Measurements from ENCODE around the gene FBN1. TPM values are rescaled to one million over a fixed set of nuclear protein-coding genes. Genes with fewer than 3 reads are reported as not detected.
A peak's percentile ranks its signal among the peaks of the same experiment; 100 is the strongest.

The FBN1 gene
- total RNA-seq, 4 donors from 2014 or later: 13.0 to 28.0 (median 20.9) TPM

DNA sequence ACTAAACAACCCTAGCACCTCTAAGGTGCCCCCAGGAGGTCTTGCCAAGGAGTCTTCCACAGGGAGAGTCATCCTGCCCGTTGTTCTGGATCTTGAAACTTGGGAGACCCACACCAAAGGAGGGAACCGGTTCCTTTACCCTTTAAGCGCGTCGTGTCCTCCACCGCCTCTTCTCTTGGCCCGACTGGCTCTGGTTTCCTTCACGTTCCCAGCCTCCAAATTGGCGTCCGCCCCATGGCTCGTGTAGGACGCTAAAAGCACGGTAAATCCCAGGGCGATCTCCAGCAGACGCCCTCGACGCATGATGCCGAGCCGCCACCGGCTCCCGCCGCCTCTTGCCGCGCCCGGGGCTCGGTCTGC, 1.1 kb downstream of the FBN1 start:
- H3K36me3 ChIP-seq: no peaks in the 10 kb centered on the region
- peak overlapping the region; percentile 64 to 75 (median 74) for H3K27ac ChIP-seq
- no peak for TF ChIP-seq POLR2A (IDR thresholded peaks at IDR 0.05)
- TF ChIP-seq, protein P1, sequence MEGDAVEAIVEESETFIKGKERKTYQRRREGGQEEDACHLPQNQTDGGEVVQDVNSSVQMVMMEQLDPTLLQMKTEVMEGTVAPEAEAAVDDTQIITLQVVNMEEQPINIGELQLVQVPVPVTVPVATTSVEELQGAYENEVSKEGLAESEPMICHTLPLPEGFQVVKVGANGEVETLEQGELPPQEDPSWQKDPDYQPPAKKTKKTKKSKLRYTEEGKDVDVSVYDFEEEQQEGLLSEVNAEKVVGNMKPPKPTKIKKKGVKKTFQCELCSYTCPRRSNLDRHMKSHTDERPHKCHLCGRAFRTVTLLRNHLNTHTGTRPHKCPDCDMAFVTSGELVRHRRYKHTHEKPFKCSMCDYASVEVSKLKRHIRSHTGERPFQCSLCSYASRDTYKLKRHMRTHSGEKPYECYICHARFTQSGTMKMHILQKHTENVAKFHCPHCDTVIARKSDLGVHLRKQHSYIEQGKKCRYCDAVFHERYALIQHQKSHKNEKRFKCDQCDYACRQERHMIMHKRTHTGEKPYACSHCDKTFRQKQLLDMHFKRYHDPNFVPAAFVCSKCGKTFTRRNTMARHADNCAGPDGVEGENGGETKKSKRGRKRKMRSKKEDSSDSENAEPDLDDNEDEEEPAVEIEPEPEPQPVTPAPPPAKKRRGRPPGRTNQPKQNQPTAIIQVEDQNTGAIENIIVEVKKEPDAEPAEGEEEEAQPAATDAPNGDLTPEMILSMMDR (IDR thresholded peaks at IDR 0.05 in 4 of 5, conservative IDR thresholded peaks at IDR 0.05 in 1 of 5): no peak
- H3K4me3 ChIP-seq: peak overlapping the region; percentile 64 to 74 (median 68)
- H3K9me3 ChIP-seq: no peaks in the 10 kb centered on the region
- H3K4me1 ChIP-seq: no peaks in the 10 kb centered on the region
- ATAC-seq (peak in 1 of 2 donors; percentile 20), DNase-seq (no peak)
- peaks cover 4 to 22% (median 8%) of the 10 kb centered on the region in 3 donors for H3K27me3 ChIP-seq
- intact Hi-C loops (cut with DNase I; ENCODE audit: low total_unique reads) (loop anchor here (10.0 kb wide), 3 partner anchors 140 to 250 kb away; no protein-coding TSS in a partner anchor), in situ Hi-C loops (cut with MboI; ENCODE audit: low sequenced_read_pairs in 4 of 4) (loop anchor here in 2 of 4 donors (25.0 kb wide), 1 partner anchor 282 kb away; no protein-coding TSS in a partner anchor)

DNA sequence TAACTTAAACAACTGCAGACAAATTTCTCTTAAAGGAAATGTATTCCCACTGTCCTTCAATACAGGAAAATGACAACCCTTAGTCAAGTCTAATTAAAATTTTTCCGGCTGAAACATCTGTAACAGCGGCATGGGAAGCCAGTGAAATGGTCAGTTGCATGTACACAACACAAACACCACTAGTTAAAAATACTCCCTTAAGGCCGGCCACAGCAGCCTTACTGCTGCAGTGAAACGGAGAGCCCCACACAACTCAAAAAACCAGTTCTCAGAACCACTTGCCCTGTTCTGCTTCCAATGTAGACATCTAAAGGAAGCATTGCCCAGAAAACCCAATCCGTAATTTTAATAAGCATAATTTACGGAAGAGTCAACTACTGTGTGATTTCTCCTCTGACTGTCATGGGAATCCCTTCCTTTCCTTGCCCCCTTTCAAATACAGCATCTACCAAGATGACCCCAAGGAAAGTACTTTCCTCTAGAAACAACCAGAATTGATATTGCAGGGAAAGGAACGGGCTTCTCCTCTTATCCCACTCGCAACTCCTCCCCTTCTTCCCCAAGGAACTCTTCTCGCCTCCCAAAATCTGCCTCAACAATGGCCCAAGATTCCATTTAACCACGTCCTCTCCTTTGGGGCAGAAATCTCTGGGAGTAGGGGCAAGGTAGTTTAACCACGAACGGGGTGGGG, 1.6 kb downstream of the FBN1 start:
- Histone ChIP-seq H3K4me1 (no peaks in the 10 kb centered on the region), H3K36me3 (no peaks in the 10 kb centered on the region), H3K27me3 (peaks cover 4 to 22% (median 8%) of the 10 kb centered on the region in 3 donors), H3K4me3 (peak overlapping the region; percentile 64 to 74 (median 68)), H3K27ac (peak overlapping the region; percentile 64 to 75 (median 74)), H3K9me3 (no peaks in the 10 kb centered on the region)
- in situ Hi-C loops (cut with MboI; ENCODE audit: low sequenced_read_pairs in 4 of 4) (loop anchor here in 2 of 4 donors (25.0 kb wide), 1 partner anchor 282 kb away; no protein-coding TSS in a partner anchor), intact Hi-C loops (cut with DNase I; ENCODE audit: low total_unique reads) (loop anchor here (10.0 kb wide), 3 partner anchors 139 to 249 kb away; no protein-coding TSS in a partner anchor)
- no peak for DNase-seq
- no peak for ATAC-seq
- TF ChIP-seq, protein P1 (IDR thresholded peaks at IDR 0.05 in 4 of 5, conservative IDR thresholded peaks at IDR 0.05 in 1 of 5): no peak
- peak in 1 of 2 donors; percentile 7 for TF ChIP-seq POLR2A (IDR thresholded peaks at IDR 0.05)

DNA sequence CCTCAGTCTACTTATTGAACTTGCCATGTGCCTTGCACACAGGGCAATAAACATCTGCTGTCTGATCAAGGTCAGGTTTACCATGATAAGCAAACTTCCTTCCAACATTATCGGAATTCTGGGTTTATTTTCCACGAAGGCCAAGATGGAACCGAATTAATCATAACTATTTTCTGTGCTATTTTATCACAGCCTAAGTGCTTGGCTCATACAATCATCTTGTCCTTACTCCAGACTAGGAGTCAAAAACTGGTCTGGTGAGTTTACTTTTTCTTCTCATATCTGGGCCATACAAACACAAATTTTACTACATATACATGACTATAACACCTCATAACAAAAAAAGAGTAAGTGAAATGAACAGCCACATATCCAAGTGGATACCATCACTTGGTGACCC, 2.3 kb downstream of the FBN1 start:
- no peak for TF ChIP-seq POLR2A (IDR thresholded peaks at IDR 0.05)
- TF ChIP-seq, protein P1 (IDR thresholded peaks at IDR 0.05 in 4 of 5, conservative IDR thresholded peaks at IDR 0.05 in 1 of 5): no peak
- Histone ChIP-seq H3K27me3 (peaks cover 4 to 22% (median 8%) of the 10 kb centered on the region in 3 donors), H3K4me3 (peak overlapping the region in 3 of 4 donors; percentile 64 to 74 (median 64)), H3K36me3 (no peaks in the 10 kb centered on the region), H3K27ac (peak overlapping the region in 3 of 4 donors; percentile 64 to 75 (median 74)), H3K9me3 (no peaks in the 10 kb centered on the region), H3K4me1 (no peaks in the 10 kb centered on the region)
- in situ Hi-C loops (cut with MboI; ENCODE audit: low sequenced_read_pairs in 4 of 4) (loop anchor here in 2 of 4 donors (25.0 kb wide), 1 partner anchor 281 kb away; no protein-coding TSS in a partner anchor), intact Hi-C loops (cut with DNase I; ENCODE audit: low total_unique reads) (loop anchor here (10.0 kb wide), 3 partner anchors 138 to 248 kb away; no protein-coding TSS in a partner anchor)
- DNase-seq: no peak
- no peak for ATAC-seq

DNA sequence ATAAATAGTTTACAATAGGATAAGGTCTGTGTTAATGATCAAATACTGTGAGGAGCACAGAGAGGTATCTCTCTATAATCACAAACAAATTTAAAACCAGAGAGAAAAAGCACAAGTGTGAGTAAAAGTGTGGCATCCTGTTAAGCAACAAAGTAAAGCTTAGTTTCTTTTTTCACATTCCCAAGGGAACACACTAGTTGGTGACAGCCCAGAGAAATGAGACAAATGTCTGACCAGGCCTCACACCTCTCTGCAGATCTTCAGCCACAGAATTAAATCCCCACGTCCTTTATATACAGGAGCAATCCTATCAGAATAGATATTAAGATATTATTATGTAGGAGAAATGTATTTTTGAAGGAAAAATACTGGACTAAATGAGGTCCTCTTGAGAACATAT, 2.7 kb downstream of the FBN1 start:
- Histone ChIP-seq H3K4me1 (no peaks in the 10 kb centered on the region), H3K4me3 (peak overlapping the region in 3 of 4 donors; percentile 64 to 74 (median 64)), H3K36me3 (no peaks in the 10 kb centered on the region), H3K27ac (peak overlapping the region in 3 of 4 donors; percentile 64 to 75 (median 74)), H3K27me3 (peaks cover 4 to 22% (median 8%) of the 10 kb centered on the region in 3 donors), H3K9me3 (no peaks in the 10 kb centered on the region)
- no peak for DNase-seq
- intact Hi-C loops (cut with DNase I; ENCODE audit: low total_unique reads): loop anchor here (10.0 kb wide), 3 partner anchors 138 to 248 kb away; no protein-coding TSS in a partner anchor
- in situ Hi-C loops (cut with MboI; ENCODE audit: low sequenced_read_pairs in 4 of 4): loop anchor here in 2 of 4 donors (25.0 kb wide), 1 partner anchor 280 kb away; no protein-coding TSS in a partner anchor
- no peak for TF ChIP-seq POLR2A (IDR thresholded peaks at IDR 0.05)
- TF ChIP-seq, protein P1 (IDR thresholded peaks at IDR 0.05 in 4 of 5, conservative IDR thresholded peaks at IDR 0.05 in 1 of 5): no peak
- no peak for ATAC-seq

Data from gastrocnemius medialis (tissue), 4 donors.